ENCODE data around the gene DDHD1. TPM values are rescaled to one million over a fixed set of nuclear protein-coding genes. Genes with fewer than 3 reads are reported as not detected.

The DDHD1 gene
- total RNA-seq, 1 experiment from 2014 or later, result 10.6 TPM

DNA sequence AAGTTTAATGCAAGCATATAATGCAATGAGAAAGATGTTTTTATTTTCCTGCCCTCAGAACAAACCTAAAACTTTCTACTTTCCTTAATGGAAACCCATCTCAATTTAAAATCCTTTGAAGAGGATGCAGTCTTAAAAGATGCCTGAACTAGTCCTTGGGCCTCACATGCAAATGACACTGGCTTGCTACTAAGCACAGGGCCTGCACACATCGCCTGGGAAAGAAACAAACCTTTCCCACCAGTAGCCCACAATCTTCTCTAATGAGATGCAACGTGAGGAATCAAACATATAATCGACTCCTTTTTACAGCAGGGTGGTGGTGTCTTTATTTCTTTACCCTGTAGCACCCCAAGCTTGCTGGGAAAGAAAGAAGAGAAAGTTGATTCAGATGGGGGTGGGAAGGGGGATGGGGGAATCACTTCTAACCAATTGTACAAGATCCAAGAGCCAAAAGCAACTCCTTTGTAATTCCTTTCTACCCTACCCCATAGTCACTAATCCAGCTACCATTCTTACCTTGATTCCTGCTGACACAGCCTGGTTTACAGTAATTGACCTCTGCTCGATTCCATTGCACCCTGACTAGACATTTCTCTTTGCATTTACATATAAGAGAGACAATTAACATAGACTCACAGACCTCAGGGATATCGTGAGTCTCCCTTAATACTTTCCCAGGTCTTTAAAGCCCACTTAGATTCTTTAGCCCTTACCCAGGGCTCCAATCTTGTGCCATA lies 132.8 kb downstream of the DDHD1 start:
- TF ChIP-seq TCF7L2 (IDR thresholded peaks at IDR 0.05; ENCODE audit: low read depth, low read length), result no peak
- TF ChIP-seq, protein P1, sequence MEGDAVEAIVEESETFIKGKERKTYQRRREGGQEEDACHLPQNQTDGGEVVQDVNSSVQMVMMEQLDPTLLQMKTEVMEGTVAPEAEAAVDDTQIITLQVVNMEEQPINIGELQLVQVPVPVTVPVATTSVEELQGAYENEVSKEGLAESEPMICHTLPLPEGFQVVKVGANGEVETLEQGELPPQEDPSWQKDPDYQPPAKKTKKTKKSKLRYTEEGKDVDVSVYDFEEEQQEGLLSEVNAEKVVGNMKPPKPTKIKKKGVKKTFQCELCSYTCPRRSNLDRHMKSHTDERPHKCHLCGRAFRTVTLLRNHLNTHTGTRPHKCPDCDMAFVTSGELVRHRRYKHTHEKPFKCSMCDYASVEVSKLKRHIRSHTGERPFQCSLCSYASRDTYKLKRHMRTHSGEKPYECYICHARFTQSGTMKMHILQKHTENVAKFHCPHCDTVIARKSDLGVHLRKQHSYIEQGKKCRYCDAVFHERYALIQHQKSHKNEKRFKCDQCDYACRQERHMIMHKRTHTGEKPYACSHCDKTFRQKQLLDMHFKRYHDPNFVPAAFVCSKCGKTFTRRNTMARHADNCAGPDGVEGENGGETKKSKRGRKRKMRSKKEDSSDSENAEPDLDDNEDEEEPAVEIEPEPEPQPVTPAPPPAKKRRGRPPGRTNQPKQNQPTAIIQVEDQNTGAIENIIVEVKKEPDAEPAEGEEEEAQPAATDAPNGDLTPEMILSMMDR (IDR thresholded peaks at IDR 0.05), result no peak
- TF ChIP-seq, protein P2, sequence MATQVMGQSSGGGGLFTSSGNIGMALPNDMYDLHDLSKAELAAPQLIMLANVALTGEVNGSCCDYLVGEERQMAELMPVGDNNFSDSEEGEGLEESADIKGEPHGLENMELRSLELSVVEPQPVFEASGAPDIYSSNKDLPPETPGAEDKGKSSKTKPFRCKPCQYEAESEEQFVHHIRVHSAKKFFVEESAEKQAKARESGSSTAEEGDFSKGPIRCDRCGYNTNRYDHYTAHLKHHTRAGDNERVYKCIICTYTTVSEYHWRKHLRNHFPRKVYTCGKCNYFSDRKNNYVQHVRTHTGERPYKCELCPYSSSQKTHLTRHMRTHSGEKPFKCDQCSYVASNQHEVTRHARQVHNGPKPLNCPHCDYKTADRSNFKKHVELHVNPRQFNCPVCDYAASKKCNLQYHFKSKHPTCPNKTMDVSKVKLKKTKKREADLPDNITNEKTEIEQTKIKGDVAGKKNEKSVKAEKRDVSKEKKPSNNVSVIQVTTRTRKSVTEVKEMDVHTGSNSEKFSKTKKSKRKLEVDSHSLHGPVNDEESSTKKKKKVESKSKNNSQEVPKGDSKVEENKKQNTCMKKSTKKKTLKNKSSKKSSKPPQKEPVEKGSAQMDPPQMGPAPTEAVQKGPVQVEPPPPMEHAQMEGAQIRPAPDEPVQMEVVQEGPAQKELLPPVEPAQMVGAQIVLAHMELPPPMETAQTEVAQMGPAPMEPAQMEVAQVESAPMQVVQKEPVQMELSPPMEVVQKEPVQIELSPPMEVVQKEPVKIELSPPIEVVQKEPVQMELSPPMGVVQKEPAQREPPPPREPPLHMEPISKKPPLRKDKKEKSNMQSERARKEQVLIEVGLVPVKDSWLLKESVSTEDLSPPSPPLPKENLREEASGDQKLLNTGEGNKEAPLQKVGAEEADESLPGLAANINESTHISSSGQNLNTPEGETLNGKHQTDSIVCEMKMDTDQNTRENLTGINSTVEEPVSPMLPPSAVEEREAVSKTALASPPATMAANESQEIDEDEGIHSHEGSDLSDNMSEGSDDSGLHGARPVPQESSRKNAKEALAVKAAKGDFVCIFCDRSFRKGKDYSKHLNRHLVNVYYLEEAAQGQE (IDR thresholded peaks at IDR 0.05; ENCODE audit: insufficient read depth in 1 of 2, low read depth in 2 of 2, low read length in 1 of 2), result no peak
- no peak for TF ChIP-seq POLR2AphosphoS5 (IDR thresholded peaks at IDR 0.05; ENCODE audit: low read depth, low read length)
- TF ChIP-seq SIN3A (IDR thresholded peaks at IDR 0.05; ENCODE audit: borderline replicate concordance, insufficient read depth, low read depth, low read length), result no peak
- no peak overlapping the region for H3K4me3 ChIP-seq (ENCODE audit: low read depth in 2 of 2, low read length in 2 of 2)
- ATAC-seq, result no peak
- in situ Hi-C loops (cut with HindIII; ENCODE audit: low pct_unique_long_range_greater_than_20kb, low sequenced_read_pairs), result no loop called here
- H3K4me1 ChIP-seq (ENCODE audit: control insufficient read depth, insufficient read depth, low read length), result no peaks in the 10 kb centered on the region; the same call in 1 of the 2 replicates
- no peaks in the 10 kb centered on the region for H3K36me3 ChIP-seq (ENCODE audit: control insufficient read depth, insufficient read depth, low read length)
- no peak for DNase-seq (ENCODE audit: low read depth, low spot score)
- intact Hi-C loops (cut with micrococcal nuclease; ENCODE audit: unreplicated experiment), result no loop called here
- ChIA-PET POLR2A (no interaction called here), CTCF (no interaction called here)
- H3K27ac ChIP-seq (ENCODE audit: low read length), result no peak overlapping the region
- no peaks in the 10 kb centered on the region for H3K27me3 ChIP-seq (ENCODE audit: control insufficient read depth, insufficient read depth, low read length)
- no peaks in the 10 kb centered on the region for H3K9me3 ChIP-seq (ENCODE audit: control insufficient read depth, insufficient read depth, low read depth, low read length)
- BruUV-seq (replicated peaks), result no TSS peak

DNA sequence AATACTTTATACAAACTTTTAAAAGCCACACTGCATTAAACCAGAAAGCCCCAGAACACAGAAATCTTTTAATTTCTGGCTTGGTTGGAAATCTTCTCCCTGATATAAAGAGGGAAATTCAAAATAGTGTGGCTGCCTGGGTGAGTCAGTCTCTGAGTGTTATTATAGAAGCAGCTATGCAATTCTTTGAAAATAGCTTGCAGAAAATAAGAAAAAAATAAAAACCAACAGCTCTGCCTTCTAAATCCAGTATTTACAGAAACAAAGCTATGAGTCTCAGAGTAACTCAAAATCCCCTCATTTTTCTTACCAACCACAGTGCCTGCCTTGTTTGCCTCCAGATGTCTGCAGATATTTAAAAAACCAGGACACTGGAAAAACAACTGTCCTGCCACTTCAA lies 133.7 kb downstream of the DDHD1 start:
- intact Hi-C loops (cut with micrococcal nuclease; ENCODE audit: unreplicated experiment) (no loop called here), in situ Hi-C loops (cut with HindIII; ENCODE audit: low pct_unique_long_range_greater_than_20kb, low sequenced_read_pairs) (no loop called here)
- no peaks in the 10 kb centered on the region for H3K9me3 ChIP-seq (ENCODE audit: control insufficient read depth, insufficient read depth, low read depth, low read length)
- no TSS peak for BruUV-seq (replicated peaks)
- DNase-seq (ENCODE audit: low read depth, low spot score) (no peak), ATAC-seq (no peak)
- ChIA-PET CTCF (no interaction called here), POLR2A (no interaction called here)
- TF ChIP-seq SIN3A (IDR thresholded peaks at IDR 0.05; ENCODE audit: borderline replicate concordance, insufficient read depth, low read depth, low read length), result no peak
- no peak for TF ChIP-seq TCF7L2 (IDR thresholded peaks at IDR 0.05; ENCODE audit: low read depth, low read length)
- TF ChIP-seq, protein P2 (IDR thresholded peaks at IDR 0.05; ENCODE audit: insufficient read depth in 1 of 2, low read depth in 2 of 2, low read length in 1 of 2), result no peak
- no peak for TF ChIP-seq POLR2AphosphoS5 (IDR thresholded peaks at IDR 0.05; ENCODE audit: low read depth, low read length)
- TF ChIP-seq, protein P1 (IDR thresholded peaks at IDR 0.05), result no peak
- no peaks in the 10 kb centered on the region for H3K36me3 ChIP-seq (ENCODE audit: control insufficient read depth, insufficient read depth, low read length)
- H3K27ac ChIP-seq (ENCODE audit: low read length), result no peak overlapping the region
- no peak overlapping the region for H3K4me3 ChIP-seq (ENCODE audit: low read depth in 2 of 2, low read length in 2 of 2)
- no peaks in the 10 kb centered on the region; the same call in 1 of the 2 replicates for H3K4me1 ChIP-seq (ENCODE audit: control insufficient read depth, insufficient read depth, low read length)
- H3K27me3 ChIP-seq (ENCODE audit: control insufficient read depth, insufficient read depth, low read length), result no peaks in the 10 kb centered on the region
